ENCODE measurements around the gene ATP6V0B.

Gene ATP6V0B

DNA sequence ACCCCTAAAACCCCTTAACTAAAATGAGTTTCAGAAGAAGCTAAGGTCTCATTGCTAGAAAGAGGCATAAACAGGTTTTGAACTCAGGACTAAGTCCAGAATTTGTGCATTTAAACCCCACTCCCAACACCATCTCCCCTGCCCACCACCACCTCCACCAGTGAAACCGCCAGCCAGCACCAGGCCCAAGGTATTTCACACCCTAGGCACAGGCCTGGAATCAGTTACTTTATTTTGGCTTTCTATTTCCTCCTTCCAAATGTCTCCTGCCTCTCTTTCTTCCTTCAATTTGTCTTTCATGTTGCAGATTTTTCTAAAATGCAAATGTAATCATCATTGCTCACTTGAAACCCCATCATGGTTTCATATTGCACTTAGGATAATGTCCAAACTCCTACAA lies 29.9 kb upstream of the ATP6V0B start:
- TF ChIP-seq, protein P1, sequence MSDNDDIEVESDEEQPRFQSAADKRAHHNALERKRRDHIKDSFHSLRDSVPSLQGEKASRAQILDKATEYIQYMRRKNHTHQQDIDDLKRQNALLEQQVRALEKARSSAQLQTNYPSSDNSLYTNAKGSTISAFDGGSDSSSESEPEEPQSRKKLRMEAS (IDR thresholded peaks at IDR 0.05; ENCODE audit: low read depth, low read length): no peak
- TF ChIP-seq, protein P2, sequence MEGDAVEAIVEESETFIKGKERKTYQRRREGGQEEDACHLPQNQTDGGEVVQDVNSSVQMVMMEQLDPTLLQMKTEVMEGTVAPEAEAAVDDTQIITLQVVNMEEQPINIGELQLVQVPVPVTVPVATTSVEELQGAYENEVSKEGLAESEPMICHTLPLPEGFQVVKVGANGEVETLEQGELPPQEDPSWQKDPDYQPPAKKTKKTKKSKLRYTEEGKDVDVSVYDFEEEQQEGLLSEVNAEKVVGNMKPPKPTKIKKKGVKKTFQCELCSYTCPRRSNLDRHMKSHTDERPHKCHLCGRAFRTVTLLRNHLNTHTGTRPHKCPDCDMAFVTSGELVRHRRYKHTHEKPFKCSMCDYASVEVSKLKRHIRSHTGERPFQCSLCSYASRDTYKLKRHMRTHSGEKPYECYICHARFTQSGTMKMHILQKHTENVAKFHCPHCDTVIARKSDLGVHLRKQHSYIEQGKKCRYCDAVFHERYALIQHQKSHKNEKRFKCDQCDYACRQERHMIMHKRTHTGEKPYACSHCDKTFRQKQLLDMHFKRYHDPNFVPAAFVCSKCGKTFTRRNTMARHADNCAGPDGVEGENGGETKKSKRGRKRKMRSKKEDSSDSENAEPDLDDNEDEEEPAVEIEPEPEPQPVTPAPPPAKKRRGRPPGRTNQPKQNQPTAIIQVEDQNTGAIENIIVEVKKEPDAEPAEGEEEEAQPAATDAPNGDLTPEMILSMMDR (IDR thresholded peaks at IDR 0.05; ENCODE audit: low read depth, low read length): no peak
- TF ChIP-seq MYC (IDR thresholded peaks at IDR 0.05; ENCODE audit: low read depth, low read length): no peak
- TF ChIP-seq POLR2A (IDR thresholded peaks at IDR 0.05; ENCODE audit: extremely low read depth, insufficient read length): no peak
- no peak overlapping the region for H3K4me3 ChIP-seq (ENCODE audit: low read depth, low read length)
- DNase-seq (ENCODE audit: low read depth): no peak

DNA sequence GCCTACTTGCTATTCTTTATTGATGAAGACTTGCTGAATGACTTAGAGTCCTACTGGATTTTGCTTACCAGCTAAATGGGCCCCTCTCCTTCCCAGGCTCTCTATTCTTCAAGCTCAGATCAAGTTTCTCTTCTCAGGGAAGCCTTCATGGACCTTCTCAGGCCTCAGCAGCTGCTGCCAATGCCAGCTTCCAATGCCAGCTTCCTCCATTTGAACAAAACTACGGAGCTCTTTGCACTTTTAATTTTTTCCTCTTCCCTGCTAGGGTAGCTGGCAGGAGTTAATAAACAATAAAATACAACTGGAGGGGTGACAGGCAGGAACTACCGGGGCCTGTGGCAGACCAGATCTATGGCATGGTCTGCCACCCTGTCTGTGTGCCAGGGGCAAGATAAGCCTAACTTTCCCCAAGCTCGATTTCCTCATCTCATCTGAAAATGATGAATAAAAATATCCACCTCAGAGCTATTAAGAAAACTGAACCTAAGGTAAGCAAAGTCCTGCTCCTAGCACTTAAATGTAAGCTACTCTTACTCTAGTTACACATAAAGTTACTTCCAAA lies 29.0 kb upstream of the ATP6V0B start:
- no peak for TF ChIP-seq MYC (IDR thresholded peaks at IDR 0.05; ENCODE audit: low read depth, low read length)
- TF ChIP-seq, protein P1 (IDR thresholded peaks at IDR 0.05; ENCODE audit: low read depth, low read length): no peak
- TF ChIP-seq, protein P2 (IDR thresholded peaks at IDR 0.05; ENCODE audit: low read depth, low read length): no peak
- TF ChIP-seq POLR2A (IDR thresholded peaks at IDR 0.05; ENCODE audit: extremely low read depth, insufficient read length): no peak
- DNase-seq (ENCODE audit: low read depth): no peak
- H3K4me3 ChIP-seq (ENCODE audit: low read depth, low read length): peak overlapping the region; percentile 84

DNA sequence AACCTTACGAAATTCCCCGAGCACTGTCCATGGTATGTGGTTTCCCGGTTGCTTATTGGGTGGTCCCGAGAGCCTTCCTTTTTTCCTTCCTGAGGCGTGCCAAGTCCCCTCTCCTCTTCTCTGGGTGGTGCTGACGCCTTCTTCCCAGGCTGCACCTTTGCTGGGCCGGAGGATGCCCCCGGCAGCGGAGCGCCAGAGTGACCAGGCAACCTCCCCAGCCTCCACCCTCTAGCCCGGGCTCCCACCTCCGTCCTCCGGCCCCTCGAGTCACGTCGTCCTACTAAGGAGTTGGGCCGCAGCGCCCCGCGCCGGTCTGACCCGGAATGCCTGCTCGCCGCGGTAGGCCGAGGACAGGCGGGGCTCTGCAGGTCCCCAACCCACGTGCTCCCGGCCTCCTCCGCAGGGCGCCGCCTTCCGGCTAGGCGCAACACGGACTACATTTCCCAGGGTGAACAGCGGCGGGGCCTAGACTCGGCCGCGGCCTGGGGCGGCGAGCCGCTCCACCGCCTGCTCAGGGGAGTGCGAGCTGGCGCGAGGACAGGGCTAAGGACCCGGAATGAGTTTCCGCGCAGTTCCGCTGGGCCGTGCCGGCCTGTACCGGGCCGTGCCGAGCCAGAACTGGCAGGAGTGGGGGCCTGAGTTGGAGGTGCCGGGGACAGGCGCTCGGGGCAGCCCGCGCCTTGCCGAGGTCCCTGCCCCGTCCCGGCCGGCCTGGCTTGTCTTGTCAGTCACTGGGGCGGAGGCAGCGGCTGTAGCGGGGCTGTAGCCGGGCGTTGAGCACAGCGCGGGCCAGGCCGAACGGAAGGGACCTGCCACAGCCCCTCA lies 28.3 kb upstream of the ATP6V0B start, which contains the start of gene IPO13:
Gene IPO13, plus strand, starts transcription at position 715 of the 825 bp plus-strand sequence. CDS start 651 bp downstream, outside the sequence.
- TF ChIP-seq, protein P2 (IDR thresholded peaks at IDR 0.05; ENCODE audit: low read depth, low read length): peak; percentile 62
- peak; percentile 66 for TF ChIP-seq POLR2A (IDR thresholded peaks at IDR 0.05; ENCODE audit: extremely low read depth, insufficient read length)
- TF ChIP-seq, protein P1 (IDR thresholded peaks at IDR 0.05; ENCODE audit: low read depth, low read length): peak; percentile 99
- peak; percentile 98 for TF ChIP-seq MYC (IDR thresholded peaks at IDR 0.05; ENCODE audit: low read depth, low read length)
- peak within 1 kb of the TSS; percentile 85 for H3K4me3 ChIP-seq (ENCODE audit: low read depth, low read length)
- peak; percentile 98 for DNase-seq (ENCODE audit: low read depth)

DNA sequence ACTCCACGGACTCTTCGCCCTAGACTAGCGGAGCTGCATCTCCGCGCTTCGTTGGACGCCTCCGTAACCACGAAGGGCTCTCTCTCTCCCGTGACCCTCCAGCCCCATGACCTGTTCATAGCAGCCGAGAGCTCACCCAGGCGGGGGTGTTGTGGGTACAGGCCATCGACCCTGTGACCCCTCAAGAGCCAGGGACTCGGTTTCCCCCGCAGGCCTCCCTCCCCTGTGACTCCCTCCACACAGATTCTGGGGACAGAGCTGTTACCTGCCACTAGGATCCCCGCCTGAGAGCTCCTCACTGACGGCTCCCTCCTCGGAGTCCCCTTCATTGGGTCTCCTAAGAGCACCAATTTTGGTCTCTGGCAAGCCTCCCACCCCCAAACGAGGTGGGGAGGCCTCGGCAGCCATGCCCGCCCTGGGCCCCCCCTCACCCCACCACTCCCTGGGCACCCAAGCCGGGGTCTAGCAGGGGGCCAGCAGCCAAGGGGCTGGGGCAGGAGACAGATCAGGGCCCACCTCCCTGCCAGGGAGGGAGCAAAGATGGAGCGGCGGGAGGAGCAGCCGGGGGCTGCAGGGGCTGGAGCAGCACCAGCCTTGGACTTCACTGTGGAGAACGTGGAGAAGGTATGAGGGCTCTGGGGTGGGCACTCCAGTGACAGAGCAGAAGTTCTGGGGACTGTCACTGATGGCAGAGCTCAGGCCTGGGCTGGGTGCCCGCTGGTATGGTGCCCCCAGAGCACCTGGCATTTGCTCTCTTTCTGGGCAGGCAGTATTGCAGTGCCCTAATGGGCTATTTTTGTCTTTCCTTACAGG lies 27.5 kb upstream of the ATP6V0B start:
- no peak for DNase-seq (ENCODE audit: low read depth)
- TF ChIP-seq POLR2A (IDR thresholded peaks at IDR 0.05; ENCODE audit: extremely low read depth, insufficient read length): no peak
- TF ChIP-seq, protein P1 (IDR thresholded peaks at IDR 0.05; ENCODE audit: low read depth, low read length): no peak
- TF ChIP-seq MYC (IDR thresholded peaks at IDR 0.05; ENCODE audit: low read depth, low read length): no peak
- TF ChIP-seq, protein P2 (IDR thresholded peaks at IDR 0.05; ENCODE audit: low read depth, low read length): no peak
- peak overlapping the region; percentile 85 for H3K4me3 ChIP-seq (ENCODE audit: low read depth, low read length)

DNA sequence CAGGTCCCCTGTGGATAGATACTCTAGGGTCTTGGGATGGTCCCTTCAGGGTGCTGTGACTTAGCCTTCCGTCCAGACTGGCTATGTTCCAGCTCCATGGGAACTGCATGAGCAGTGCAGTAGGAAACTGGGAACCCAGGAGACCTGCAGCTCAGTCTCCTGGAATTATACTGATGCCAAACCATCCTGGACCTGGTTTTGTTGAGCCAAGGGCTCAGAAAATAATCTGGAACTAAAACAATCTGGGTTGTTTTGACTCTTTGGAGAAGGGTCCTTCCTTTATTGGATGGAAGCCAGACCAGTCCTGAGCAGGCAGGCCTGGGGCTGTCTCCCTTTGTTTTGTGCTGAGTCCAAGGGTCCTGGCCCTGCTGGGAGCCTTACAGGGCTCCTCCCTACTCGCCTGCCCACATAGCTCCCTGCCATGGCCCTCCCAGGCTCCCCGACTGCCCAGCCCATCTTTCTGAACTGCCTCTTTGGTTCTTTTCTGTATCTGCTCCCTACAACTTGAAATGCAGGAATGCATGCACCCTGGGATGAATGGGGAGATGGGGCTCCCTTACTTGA lies 26.8 kb upstream of the ATP6V0B start:
- no peak for DNase-seq (ENCODE audit: low read depth)
- peak overlapping the region; percentile 85 for H3K4me3 ChIP-seq (ENCODE audit: low read depth, low read length)
- TF ChIP-seq, protein P1 (IDR thresholded peaks at IDR 0.05; ENCODE audit: low read depth, low read length): no peak
- no peak for TF ChIP-seq POLR2A (IDR thresholded peaks at IDR 0.05; ENCODE audit: extremely low read depth, insufficient read length)
- TF ChIP-seq MYC (IDR thresholded peaks at IDR 0.05; ENCODE audit: low read depth, low read length): no peak
- TF ChIP-seq, protein P2 (IDR thresholded peaks at IDR 0.05; ENCODE audit: low read depth, low read length): no peak

Measured in NB4 (cell line).